Measurements from ENCODE around the gene EVI5L. TPM values are rescaled to one million over a fixed set of nuclear protein-coding genes. Genes with fewer than 3 reads are reported as not detected.

The EVI5L gene
- total RNA-seq, 1 experiment from 2014 or later = 29.5 TPM

- H3K9ac ChIP-seq (ENCODE audit: low read length) = no peak overlapping the region
Observed at GRCh38 chr19:7852851-7853769, 23.1 kb downstream of the EVI5L start.

DNA sequence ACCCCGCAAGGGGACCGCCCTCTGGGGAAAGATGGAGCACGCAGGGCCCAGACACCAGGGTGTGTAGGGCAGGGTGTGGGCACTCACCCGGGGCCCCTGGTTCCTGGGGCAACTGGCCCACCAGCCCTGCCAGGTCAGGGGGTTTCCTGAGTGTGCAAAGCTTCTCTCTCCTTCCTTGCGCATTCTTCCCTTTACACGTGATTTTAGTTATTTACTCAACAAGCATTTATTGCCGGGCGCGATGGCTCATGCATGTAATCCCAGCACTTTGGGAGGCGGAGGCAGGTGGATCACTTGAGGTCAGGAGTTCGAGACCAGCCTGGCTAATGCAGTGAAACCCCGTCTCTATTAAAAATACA lies 23.7 kb downstream of the EVI5L start:
- Histone ChIP-seq H3K9me3 (ENCODE audit: low read length) (no peaks in the 10 kb centered on the region), H3K27ac (ENCODE audit: low read length) (no peak overlapping the region), H3K27me3 (ENCODE audit: low read length) (no peaks in the 10 kb centered on the region), H3K4me2 (ENCODE audit: low read length) (peak overlapping the region; percentile 69), H3K9ac (ENCODE audit: low read length) (no peak overlapping the region), H3K79me2 (ENCODE audit: low read length) (no peaks in the 10 kb centered on the region), H3K4me3 (ENCODE audit: low read length) (no peak overlapping the region), H3F3A (ENCODE audit: low read length, unreplicated experiment) (no peaks in the 10 kb centered on the region), H3K36me3 (ENCODE audit: low read depth, low read length) (no peaks in the 10 kb centered on the region), H4K20me1 (ENCODE audit: low read length) (no peaks in the 10 kb centered on the region), H3K9me2 (replicated peaks; ENCODE audit: low read length) (no peaks in the 10 kb centered on the region), H3K4me1 (ENCODE audit: insufficient read depth, low read length) (peaks cover 4% of the 10 kb centered on the region), H2AFZ (ENCODE audit: low read length) (0 out of 2 replicates have a peak overlapping the region, but pooled peaks have one; percentile 41)
- DNase-seq (no peak), ATAC-seq (no peak)
- intact Hi-C loops (cut with micrococcal nuclease) = loop anchor here (1.0 to 5.0 kb wide), 2 partner anchors 50 to 74 kb away; partner anchors contain the start of genes CTXN1 and MAP2K7
- no TSS peak for BruUV-seq (replicated peaks)
- no peak for TF ChIP-seq EZH2 (IDR thresholded peaks at IDR 0.05; ENCODE audit: low read length, unreplicated experiment)
- TF ChIP-seq EZH2phosphoT487 (IDR thresholded peaks at IDR 0.05; ENCODE audit: borderline replicate concordance, low read length) = no peak
- TF ChIP-seq, protein P1, sequence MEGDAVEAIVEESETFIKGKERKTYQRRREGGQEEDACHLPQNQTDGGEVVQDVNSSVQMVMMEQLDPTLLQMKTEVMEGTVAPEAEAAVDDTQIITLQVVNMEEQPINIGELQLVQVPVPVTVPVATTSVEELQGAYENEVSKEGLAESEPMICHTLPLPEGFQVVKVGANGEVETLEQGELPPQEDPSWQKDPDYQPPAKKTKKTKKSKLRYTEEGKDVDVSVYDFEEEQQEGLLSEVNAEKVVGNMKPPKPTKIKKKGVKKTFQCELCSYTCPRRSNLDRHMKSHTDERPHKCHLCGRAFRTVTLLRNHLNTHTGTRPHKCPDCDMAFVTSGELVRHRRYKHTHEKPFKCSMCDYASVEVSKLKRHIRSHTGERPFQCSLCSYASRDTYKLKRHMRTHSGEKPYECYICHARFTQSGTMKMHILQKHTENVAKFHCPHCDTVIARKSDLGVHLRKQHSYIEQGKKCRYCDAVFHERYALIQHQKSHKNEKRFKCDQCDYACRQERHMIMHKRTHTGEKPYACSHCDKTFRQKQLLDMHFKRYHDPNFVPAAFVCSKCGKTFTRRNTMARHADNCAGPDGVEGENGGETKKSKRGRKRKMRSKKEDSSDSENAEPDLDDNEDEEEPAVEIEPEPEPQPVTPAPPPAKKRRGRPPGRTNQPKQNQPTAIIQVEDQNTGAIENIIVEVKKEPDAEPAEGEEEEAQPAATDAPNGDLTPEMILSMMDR (conservative IDR thresholded peaks at IDR 0.05; ENCODE audit: low read depth, low read length) = no peak
- ChIA-PET POLR2A (ENCODE audit: unreplicated experiment) (no interaction called here), CTCF (interaction anchor here (0.6 to 1.0 kb wide), 2 partner anchors 16 to 66 kb away, joined by 3 to 4 read pairs; partner anchors contain the start of gene SNAPC2)

More at GRCh38 chr19:7852851-7853769, 23.1 kb downstream of the EVI5L start:
- H3K9me2 ChIP-seq (replicated peaks; ENCODE audit: low read length) = no peaks in the 10 kb centered on the region
- H3K4me1 ChIP-seq (ENCODE audit: insufficient read depth, low read length) = peaks cover 4% of the 10 kb centered on the region
- no peaks in the 10 kb centered on the region for H3K9me3 ChIP-seq (ENCODE audit: low read length)
- intact Hi-C loops (cut with micrococcal nuclease) = loop anchor here (1.0 to 5.0 kb wide), 2 partner anchors 50 to 74 kb away; partner anchors contain the start of genes CTXN1 and MAP2K7
- DNase-seq = peak; percentile 86
- no peak overlapping the region for H3K4me3 ChIP-seq (ENCODE audit: low read length)
- ChIA-PET POLR2A (ENCODE audit: unreplicated experiment) (interaction anchor here (0.7 kb wide), 1 partner anchor 17 kb away, joined by 5 read pairs; no protein-coding TSS in a partner anchor), CTCF (interaction anchor here (0.6 to 1.0 kb wide), 5 partner anchors 16 to 245 kb away, joined by 3 to 7 read pairs (median 3); partner anchors contain the start of gene SNAPC2)
- BruUV-seq (replicated peaks) = no TSS peak
- no peaks in the 10 kb centered on the region for H3K79me2 ChIP-seq (ENCODE audit: low read length)
- peak; percentile 94 for ATAC-seq
- H2AFZ ChIP-seq (ENCODE audit: low read length) = 0 out of 2 replicates have a peak overlapping the region, but pooled peaks have one; percentile 58
- H3K4me2 ChIP-seq (ENCODE audit: low read length) = peak overlapping the region; percentile 69
- H3K27ac ChIP-seq (ENCODE audit: low read length) = no peak overlapping the region
- no peaks in the 10 kb centered on the region for H3K36me3 ChIP-seq (ENCODE audit: low read depth, low read length)
- TF ChIP-seq EZH2phosphoT487 (IDR thresholded peaks at IDR 0.05; ENCODE audit: borderline replicate concordance, low read length) = no peak
- TF ChIP-seq, protein P1 (conservative IDR thresholded peaks at IDR 0.05; ENCODE audit: low read depth, low read length) = peak; percentile 94
- no peaks in the 10 kb centered on the region for H3F3A ChIP-seq (ENCODE audit: low read length, unreplicated experiment)
- H3K27me3 ChIP-seq (ENCODE audit: low read length) = no peaks in the 10 kb centered on the region
- no peaks in the 10 kb centered on the region for H4K20me1 ChIP-seq (ENCODE audit: low read length)
